Cardiac fibroblast (primary cell): ENCODE results near the gene ARHGAP29.

Experiments
- DNase-seq, 2 donors: peaks; one replicate each; pipeline versions ENCODE4 v3.0.0 to v3.0.0-alpha.2; 2010; ENCODE audit warnings: low read depth in 2 of 2
- H3K4me3 ChIP-seq, 2 donors: replicated peaks in 1 of 2; 1 replicate in 1 of 2; 2 replicates in 1 of 2; pipeline ENCODE4 v1.5.1; 2011; ENCODE audit warnings: low read depth in 2 of 2, low read length in 2 of 2, mild to moderate bottlenecking in 2 of 2, moderate library complexity in 1 of 2
- CTCF ChIP-seq: IDR thresholded peaks from one replicate; pipeline ENCODE4 v1.5.1; 2011; ENCODE audit warnings: low read depth, mild to moderate bottlenecking, low read length, inconsistent platforms

Gene ARHGAP29

GRCh38 chr1:94207695-94208094 lies 29.7 kb downstream of the ARHGAP29 start:
- H3K4me3 ChIP-seq, result no peak overlapping the region
- no peak for TF ChIP-seq CTCF
- peak in 1 of 2 donors; percentile 49 for DNase-seq

DNA sequence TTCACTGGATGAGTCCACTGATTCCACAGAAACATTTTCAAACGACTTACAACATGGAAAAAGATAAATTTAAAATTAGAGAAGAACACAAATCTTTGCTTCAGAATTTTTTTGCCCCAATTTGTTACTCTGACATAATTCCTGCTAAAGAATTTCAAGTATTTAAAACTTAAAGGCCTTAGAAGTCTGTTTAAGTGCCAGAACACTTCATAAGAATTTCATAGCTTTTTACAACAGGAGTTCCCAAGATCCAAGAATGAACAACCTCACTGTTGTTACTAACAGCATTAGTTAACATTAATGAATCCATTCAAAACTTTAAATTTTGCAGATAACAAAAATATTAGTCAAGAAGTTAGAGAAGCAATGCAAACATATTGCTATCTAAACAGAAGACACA lies 31.7 kb downstream of the ARHGAP29 start:
- no peak for TF ChIP-seq CTCF
- peak in 1 of 2 donors; percentile 15 for DNase-seq
- H3K4me3 ChIP-seq, result no peak overlapping the region

GRCh38 chr1:94202241-94202640 lies 35.1 kb downstream of the ARHGAP29 start:
- TF ChIP-seq CTCF, result no peak
- DNase-seq, result no peak

GRCh38 chr1:94199398-94199797 lies 38.0 kb downstream of the ARHGAP29 start:
- H3K4me3 ChIP-seq, result no peak overlapping the region
- TF ChIP-seq CTCF, result no peak
- DNase-seq, result no peak

More at GRCh38 chr1:94202241-94202640, 35.1 kb downstream of the ARHGAP29 start:
- no peak overlapping the region for H3K4me3 ChIP-seq

- no peak for DNase-seq
- TF ChIP-seq CTCF, result no peak
- H3K4me3 ChIP-seq, result no peak overlapping the region
These were observed 43.1 kb downstream of the ARHGAP29 start for GRCh38 chr1:94194079-94194865.

- H3K4me3 ChIP-seq, result no peak overlapping the region
- no peak for TF ChIP-seq CTCF
- DNase-seq, result no peak
These were observed 44.3 kb downstream of the ARHGAP29 start for GRCh38 chr1:94193128-94193527.
